HEK293T (cell line): ENCODE data around the gene OR6Y1.

Experiments used
- CTCF ChIA-PET: fragments of 350-600 bp; formaldehyde crosslinking; extraction: SDS; loops from one replicate; lab custom pipeline; 2021; ENCODE audit warnings: antibody characterized with exemption, inconsistent platforms; lab: Yijun Ruan, JAX
- POLR2A ChIA-PET: fragments of 350-600 bp; formaldehyde crosslinking; extraction: SDS; loops from one replicate; lab custom pipeline; 2020; ENCODE audit warnings: antibody characterized with exemption, inconsistent platforms; lab: Yijun Ruan, JAX
- DNase-seq: peaks from one replicate; pipeline ENCODE4 v3.0.0; 2012; ENCODE audit warnings: mixed read lengths; ENCODE audit errors: extremely low spot score
- ARNT ChIP-seq: fragments of 450-650 bp; IDR thresholded peaks from 2 replicates; pipeline ENCODE4 v1.6.1; 2017; ENCODE audit warnings: mild to moderate bottlenecking
- BHLHE40 ChIP-seq: fragments of 450-650 bp; IDR thresholded peaks from 2 replicates; pipeline ENCODE4 v1.6.1; 2016; ENCODE audit warnings: mild to moderate bottlenecking, moderate library complexity, borderline replicate concordance
- CTBP1 ChIP-seq: fragments of 450-650 bp; IDR thresholded peaks from 2 replicates; pipeline ENCODE4 v1.6.1; 2016; ENCODE audit warnings: borderline replicate concordance
- ELF4 ChIP-seq: fragments of 450-650 bp; IDR thresholded peaks from 2 replicates; pipeline ENCODE4 v1.6.1; 2017; ENCODE audit warnings: antibody characterized with exemption
- FOXA1 ChIP-seq: fragments of 450-650 bp; IDR thresholded peaks from 2 replicates; pipeline ENCODE4 v1.6.1; 2016; ENCODE audit warnings: mild to moderate bottlenecking
- FOXK2 ChIP-seq: fragments of 450-650 bp; IDR thresholded peaks from 2 replicates; pipeline ENCODE4 v1.6.1; 2016; ENCODE audit warnings: mild to moderate bottlenecking
- FOXM1 ChIP-seq: fragments of 450-650 bp; IDR thresholded peaks from 2 replicates; pipeline ENCODE4 v1.6.1; 2017; ENCODE audit warnings: mild to moderate bottlenecking, borderline replicate concordance
- HDGF ChIP-seq: fragments of 450-650 bp; IDR thresholded peaks from 2 replicates; pipeline ENCODE4 v1.6.1; 2017; ENCODE audit warnings: antibody characterized with exemption, borderline replicate concordance
- L3MBTL2 ChIP-seq: fragments of 450-650 bp; conservative IDR thresholded peaks from 2 replicates; pipeline ENCODE4 v1.6.1; 2016; ENCODE audit warnings: mild to moderate bottlenecking
- LEF1 ChIP-seq: fragments of 450-650 bp; IDR thresholded peaks from 2 replicates; pipeline ENCODE4 v1.6.1; 2017; ENCODE audit warnings: mild to moderate bottlenecking, borderline replicate concordance
- NFRKB ChIP-seq: fragments of 450-650 bp; IDR thresholded peaks from 2 replicates; pipeline ENCODE4 v1.6.1; 2016; ENCODE audit warnings: mild to moderate bottlenecking, moderate library complexity
- PKNOX1 ChIP-seq: fragments of 450-650 bp; IDR thresholded peaks from 2 replicates; pipeline ENCODE4 v1.6.1; 2016
- SP1 ChIP-seq: fragments of 450-650 bp; IDR thresholded peaks from 2 replicates; pipeline ENCODE4 v1.6.1; 2017
- SUZ12 ChIP-seq: fragments of 450-650 bp; IDR thresholded peaks from 2 replicates; pipeline ENCODE4 v1.6.1; 2016; ENCODE audit warnings: mild to moderate bottlenecking
- TARDBP ChIP-seq: fragments of 450-650 bp; IDR thresholded peaks from 2 replicates; pipeline ENCODE4 v1.6.1; 2016
- ZNF384 ChIP-seq: fragments of 450-650 bp; IDR thresholded peaks from 2 replicates; pipeline ENCODE4 v1.6.1; 2016

OR6Y1 gene

GRCh38 chr1:158509471-158510156 is 44.6 kb downstream of the OR6Y1 start:
- CTCF ChIA-PET, result no interaction called here
- TF ChIP-seq L3MBTL2, result no peak
- TF ChIP-seq LEF1, result no peak
- no peak for TF ChIP-seq ZNF384
- no peak for TF ChIP-seq FOXA1
- no peak for TF ChIP-seq NFRKB
- no peak for TF ChIP-seq CTBP1
- TF ChIP-seq ARNT, result no peak
- no peak for TF ChIP-seq TARDBP
- no peak for TF ChIP-seq FOXM1
- no peak for DNase-seq
- POLR2A ChIA-PET, result no interaction called here

- no peak for TF ChIP-seq FOXK2
- no peak for TF ChIP-seq NFRKB
- no peak for TF ChIP-seq SUZ12
- no peak for TF ChIP-seq FOXA1
- TF ChIP-seq PKNOX1, result no peak
- DNase-seq, result no peak
- CTCF ChIA-PET, result no interaction called here
- POLR2A ChIA-PET, result no interaction called here
These were observed 46.7 kb downstream of the OR6Y1 start for GRCh38 chr1:158507511-158507910.

GRCh38 chr1:158506369-158506987 is 47.7 kb downstream of the OR6Y1 start:
- no peak for TF ChIP-seq TARDBP
- TF ChIP-seq ELF4, result no peak
- no peak for TF ChIP-seq ARNT
- TF ChIP-seq PKNOX1, result no peak
- TF ChIP-seq CTBP1, result no peak
- no peak for TF ChIP-seq SUZ12
- no peak for TF ChIP-seq FOXA1
- TF ChIP-seq BHLHE40, result no peak
- TF ChIP-seq L3MBTL2, result no peak
- TF ChIP-seq HDGF, result no peak
- no peak for TF ChIP-seq ZNF384
- no peak for TF ChIP-seq FOXK2
- TF ChIP-seq NFRKB, result no peak
- TF ChIP-seq LEF1, result no peak
- TF ChIP-seq FOXM1, result no peak
- no peak for TF ChIP-seq SP1
- peak; percentile 22 for DNase-seq
- ChIA-PET CTCF (no interaction called here), POLR2A (no interaction called here)

GRCh38 chr1:158496374-158496773 is 57.8 kb downstream of the OR6Y1 start:
- ChIA-PET POLR2A (no interaction called here), CTCF (no interaction called here)
- no peak for DNase-seq
- TF ChIP-seq FOXA1 (no peak), FOXM1 (no peak), PKNOX1 (no peak), SUZ12 (no peak), FOXK2 (no peak), ELF4 (no peak), LEF1 (no peak), CTBP1 (no peak), HDGF (no peak), NFRKB (no peak), BHLHE40 (no peak), ARNT (no peak), ZNF384 (no peak), SP1 (no peak), TARDBP (no peak), L3MBTL2 (no peak)

GRCh38 chr1:158494796-158495195 is 59.4 kb downstream of the OR6Y1 start:
- ChIA-PET CTCF (no interaction called here), POLR2A (no interaction called here)
- no peak for TF ChIP-seq HDGF
- TF ChIP-seq ELF4, result no peak
- no peak for TF ChIP-seq FOXA1
- TF ChIP-seq FOXM1, result no peak
- TF ChIP-seq CTBP1, result no peak
- no peak for TF ChIP-seq BHLHE40
- TF ChIP-seq L3MBTL2, result no peak
- TF ChIP-seq ZNF384, result no peak
- TF ChIP-seq TARDBP, result no peak
- no peak for TF ChIP-seq NFRKB
- no peak for TF ChIP-seq ARNT
- TF ChIP-seq SUZ12, result no peak
- TF ChIP-seq LEF1, result no peak
- TF ChIP-seq PKNOX1, result no peak
- no peak for DNase-seq
